GM21526 (cell line): ENCODE measurements around the gene ADPRHL1.
"Not testable (repeated sequence)": the region's sequence is repeated elsewhere in the genome, so short reads cannot be mapped to it uniquely, and the experiment has no call there.

Source experiments
- ATAC-seq: cut with Tn5 transposase; IDR thresholded peaks from one replicate; pipeline ENCODE4 v1.9.1; 2021; ENCODE audit warnings: moderate library complexity; ENCODE audit not compliant: unreplicated experiment, low FRiP score

ADPRHL1 gene

GRCh38 chr13:113383089-113383488 is 70.2 kb downstream of the ADPRHL1 start:
- no peak for ATAC-seq

GRCh38 chr13:113382542-113382941 is 70.7 kb downstream of the ADPRHL1 start:
- ATAC-seq: not testable (repeated sequence)

- no peak for ATAC-seq
Observed at GRCh38 chr13:113378825-113379224, 74.5 kb downstream of the ADPRHL1 start.

GRCh38 chr13:113374511-113375175 is 78.6 kb downstream of the ADPRHL1 start:
- no peak for ATAC-seq

GRCh38 chr13:113373811-113374485 is 79.3 kb downstream of the ADPRHL1 start:
- ATAC-seq: no peak

GRCh38 chr13:113371701-113372100 is 81.6 kb downstream of the ADPRHL1 start:
- ATAC-seq: not testable (repeated sequence)

- ATAC-seq: no peak
Observed at GRCh38 chr13:113371061-113371460, 82.2 kb downstream of the ADPRHL1 start.

GRCh38 chr13:113369881-113370280 is 83.4 kb downstream of the ADPRHL1 start:
- no peak for ATAC-seq

GRCh38 chr13:113369189-113369588 is 84.1 kb downstream of the ADPRHL1 start:
- ATAC-seq: no peak

GRCh38 chr13:113368353-113368752 is 84.9 kb downstream of the ADPRHL1 start:
- ATAC-seq: not testable (repeated sequence)

GRCh38 chr13:113367771-113368170 is 85.5 kb downstream of the ADPRHL1 start:
- ATAC-seq: no peak

GRCh38 chr13:113367020-113367560 is 86.2 kb downstream of the ADPRHL1 start:
- ATAC-seq: no peak

- no peak for ATAC-seq
Observed at GRCh38 chr13:113365971-113366588, 87.2 kb downstream of the ADPRHL1 start.

GRCh38 chr13:113365583-113365970 is 87.7 kb downstream of the ADPRHL1 start:
- no peak for ATAC-seq

GRCh38 chr13:113364901-113365582 is 88.2 kb downstream of the ADPRHL1 start:
- no peak for ATAC-seq

GRCh38 chr13:113364311-113364889 is 88.9 kb downstream of the ADPRHL1 start:
- no peak for ATAC-seq

- no peak for ATAC-seq
Observed at GRCh38 chr13:113361406-113361805, 91.9 kb downstream of the ADPRHL1 start.

GRCh38 chr13:113360446-113360845 is 92.8 kb downstream of the ADPRHL1 start:
- ATAC-seq: no peak

- ATAC-seq: no peak
Observed at GRCh38 chr13:113359571-113359970, 93.7 kb downstream of the ADPRHL1 start.

- ATAC-seq: no peak
Observed at GRCh38 chr13:113358653-113359190, 94.6 kb downstream of the ADPRHL1 start.
